ENCODE data around the gene EXOC4.

DNA sequence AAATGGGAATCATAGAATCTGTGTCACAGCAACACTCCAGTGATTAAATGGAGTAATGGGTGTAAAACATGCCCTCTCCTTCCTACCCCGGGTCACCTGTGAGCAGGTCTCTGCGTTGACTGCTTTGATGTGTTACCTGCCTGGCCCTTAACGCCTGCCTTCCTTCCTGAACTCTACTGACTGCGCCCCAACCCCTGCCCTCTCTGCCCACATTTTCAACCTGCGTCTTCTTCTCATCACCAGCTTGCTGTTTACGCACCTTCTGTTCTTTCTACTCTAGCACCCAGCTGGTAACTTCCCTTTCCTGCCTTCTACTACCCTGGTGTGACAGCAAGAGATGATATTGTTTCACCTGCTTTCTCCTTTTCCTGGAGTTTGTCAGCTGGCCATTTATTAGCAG lies 571.3 kb downstream of the EXOC4 start:
- TF ChIP-seq POLR2A (IDR thresholded peaks at IDR 0.05), result no peak
- TF ChIP-seq CTCF (IDR thresholded peaks at IDR 0.05), result no peak

All from lower leg skin (tissue), 3 donors.